HCT116 (cell line): ENCODE data around the gene GFOD2. TPM values are rescaled to one million over a fixed set of nuclear protein-coding genes. Genes with fewer than 3 reads are reported as not detected.

Experiments
- ATAC-seq: fragments of 200-7000 bp; cut with Tn5 transposase; 2 replicates; pipeline ENCODE4 v1.9.1; 2020; ENCODE audit warnings: mild to moderate bottlenecking, moderate library complexity
- BruUV-seq: library from RNA; stranded (reverse); fragments of 400-500 nt; replicated peaks from 2 replicates; lab custom pipeline; 2021; lab: Mats Ljungman, UMichigan
- CTCF ChIA-PET: fragments of 300-600 bp; sonication (Branson Sonifier 250); formaldehyde crosslinking; loops from one replicate; lab custom pipeline; 2021; ENCODE audit warnings: antibody characterized with exemption; lab: Charles Lee
- POLR2A ChIA-PET: fragments of 300-600, 350-600 bp; sonication (Branson Sonifier 250); formaldehyde crosslinking; loops from one replicate; lab custom pipeline; 2021; ENCODE audit warnings: antibody characterized with exemption; lab: Charles Lee
- RAD21 ChIA-PET, 2 experiments: fragments of 300-600 bp; sonication (Branson Sonifier 250); formaldehyde crosslinking; loops; one replicate each; lab custom pipeline; 2023; ENCODE audit warnings: low total read pairs in 2 of 2; ENCODE audit not compliant: uncharacterized antibody in 2 of 2, unreplicated experiment in 2 of 2, low non-redundant PET in 1 of 2; lab: Charles Lee
- DNase-seq: peaks from one replicate; pipeline ENCODE4 v3.0.0-alpha.2; 2010; ENCODE audit warnings: low read depth, low spot score
- H2AFZ ChIP-seq: fragments of 200-600 bp; shearing (Covaris generic), sonication (generic); 2 replicates; pipeline ENCODE4 v1.6.1; 2017; ENCODE audit warnings: low read depth, mixed run types, mixed read lengths, antibody characterized with exemption, low read length; ENCODE audit not compliant: poor library complexity, severe bottlenecking
- H3K27ac ChIP-seq: 2 replicates; pipeline ENCODE4 v1.5.1; 2012; ENCODE audit warnings: low read depth, low read length
- H3K27me3 ChIP-seq: fragments of 200-600 bp; sonication (generic); 2 replicates; pipeline ENCODE4 v1.6.1; 2016; ENCODE audit warnings: mixed run types, low read length, mixed read lengths; ENCODE audit not compliant: insufficient read depth
- H3K36me3 ChIP-seq, 2 experiments: fragments of 200-500 bp in 1 of 2; fragments of 200-600 bp in 1 of 2; sonication (Bioruptor generic) in 1 of 2; sonication (generic) in 1 of 2; 2 replicates each; pipeline versions ENCODE4 v1.5.1 to v1.6.1; 2014 to 2016; ENCODE audit warnings: low read length in 2 of 2, inconsistent platforms in 1 of 2, mixed read lengths in 1 of 2, mixed run types in 1 of 2; ENCODE audit not compliant: insufficient read depth in 2 of 2, control insufficient read depth in 1 of 2
- H3K4me1 ChIP-seq, 2 experiments: fragments of 200-600 bp in 1 of 2; sonication (generic) in 1 of 2; 2 replicates each; pipeline versions ENCODE4 v1.5.1 to v1.6.1; 2012 to 2017; ENCODE audit warnings: low read length in 2 of 2, inconsistent platforms in 1 of 2, mild to moderate bottlenecking in 1 of 2, mixed read lengths in 1 of 2, mixed run types in 1 of 2, moderate library complexity in 1 of 2; ENCODE audit not compliant: insufficient read depth in 2 of 2, control insufficient read depth in 1 of 2
- H3K4me2 ChIP-seq: fragments of 200-600 bp; sonication (generic); 2 replicates; pipeline ENCODE4 v1.6.1; 2017; ENCODE audit warnings: mixed run types, low read length, mixed read lengths
- H3K4me3 ChIP-seq, 2 experiments: fragments of 200-600 bp in 1 of 2; sonication (generic) in 1 of 2; replicated peaks in 1 of 2; 2 replicates each; pipeline ENCODE4 v1.5.1; 2011 to 2016; ENCODE audit warnings: low read length in 2 of 2, control low read depth in 1 of 2, low read depth in 1 of 2, mild to moderate bottlenecking in 1 of 2, mixed read lengths in 1 of 2, mixed run types in 1 of 2
- H3K79me2 ChIP-seq: fragments of 200-600 bp; sonication (generic); 2 replicates; pipeline ENCODE4 v1.6.1; 2017; ENCODE audit warnings: mild to moderate bottlenecking, mixed run types, low read length, moderate library complexity, mixed read lengths; ENCODE audit not compliant: insufficient read depth
- H3K9ac ChIP-seq: fragments of 200-600 bp; sonication (generic); 2 replicates; pipeline ENCODE4 v1.6.1; 2016; ENCODE audit warnings: low read length, mixed read lengths
- H3K9me2 ChIP-seq: fragments of 200-600 bp; sonication (generic), shearing (Covaris generic); 2 replicates; pipeline ENCODE4 v1.6.1; 2017; ENCODE audit warnings: mixed run types, mild to moderate bottlenecking, moderate library complexity; ENCODE audit not compliant: insufficient read depth
- H3K9me3 ChIP-seq, 2 experiments: fragments of 200-500 bp in 1 of 2; fragments of 200-600 bp in 1 of 2; sonication (Bioruptor generic) in 1 of 2; sonication (generic) in 1 of 2; 2 replicates each; pipeline ENCODE4 v1.6.1; 2014 to 2017; ENCODE audit warnings: low read length in 2 of 2, mixed read lengths in 2 of 2, inconsistent platforms in 1 of 2, low read depth in 1 of 2, mild to moderate bottlenecking in 1 of 2, mixed run types in 1 of 2, moderate library complexity in 1 of 2; ENCODE audit not compliant: control insufficient read depth in 1 of 2, insufficient read depth in 1 of 2
- H4K20me1 ChIP-seq: fragments of 200-600 bp; sonication (generic), shearing (Covaris generic); 2 replicates; pipeline ENCODE4 v1.6.1; 2017; ENCODE audit warnings: mixed run types, mild to moderate bottlenecking, moderate library complexity; ENCODE audit not compliant: insufficient read depth
- EGR1 ChIP-seq: IDR thresholded peaks from 2 replicates; pipeline ENCODE4 v1.6.1; 2012; ENCODE audit warnings: low read depth
- POLR2A ChIP-seq: IDR thresholded peaks from 2 replicates; pipeline ENCODE4 v1.7.0; 2011; ENCODE audit warnings: borderline replicate concordance; ENCODE audit not compliant: insufficient read depth, insufficient read length; ENCODE audit errors: extremely low read depth
- POLR2AphosphoS5 ChIP-seq: IDR thresholded peaks from 2 replicates; pipeline ENCODE4 v1.6.1; 2011; ENCODE audit warnings: mild to moderate bottlenecking, low read depth, low read length, moderate library complexity
- intact Hi-C: fragments of 100-400 bp; cut with micrococcal nuclease; formaldehyde crosslinking; loops from 2 replicates; pipeline ENCODE4 v1.10.0; 2022
- total RNA-seq: library from RNA; stranded (reverse); gene quantifications from one replicate; pipeline ENCODE4 v1.2.1, GENCODE V29; 2021; ENCODE audit not compliant: unreplicated experiment
- TF ChIP-seq, protein P1 (sequence below): IDR thresholded peaks from 2 replicates; pipeline ENCODE4 v1.6.1; 2012; ENCODE audit warnings: low read depth

The GFOD2 gene
- total RNA-seq, 1 experiment from 2014 or later, result 17.4 TPM

DNA sequence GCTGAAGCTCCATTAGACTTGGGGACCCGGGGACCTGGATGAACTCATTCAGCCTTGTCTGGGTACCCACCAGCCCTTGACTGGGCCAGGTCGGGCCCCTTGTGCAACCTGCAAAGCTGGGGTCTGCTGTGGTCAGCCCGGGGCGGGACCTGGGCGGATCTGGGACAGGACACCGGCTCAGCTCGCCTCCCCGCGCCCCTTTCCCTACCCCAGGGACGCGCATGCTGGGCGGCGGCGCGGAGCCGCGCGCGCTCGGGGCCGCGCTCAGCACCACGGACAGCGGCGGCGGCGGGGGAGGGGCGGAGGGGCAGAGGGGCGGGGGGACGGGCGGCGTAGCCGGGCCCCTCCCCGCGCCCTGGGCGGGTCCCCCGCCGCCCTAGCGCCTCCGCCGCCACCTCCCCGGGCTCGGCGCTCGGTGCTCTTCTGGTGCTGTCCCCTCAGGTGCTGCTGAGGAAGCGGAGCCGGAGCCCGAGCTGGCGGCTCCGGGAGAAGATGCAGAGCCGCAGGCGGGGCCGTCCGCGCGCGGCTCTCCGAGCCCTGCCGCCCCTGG lies 66.5 kb downstream of the GFOD2 start:
- RAD21 ChIA-PET, result no interaction called here
- H3K4me2 ChIP-seq, result peak overlapping the region; percentile 90
- POLR2A ChIA-PET, result no interaction called here

More for the DNA sequence above, 66.5 kb downstream of the GFOD2 start:
- CTCF ChIA-PET, result interaction anchor here (1.9 kb wide), 1 partner anchor 131 kb away, joined by 4 read pairs; no protein-coding TSS in a partner anchor
- peaks cover 0 to 4% of the 10 kb centered on the region in 2 experiments; a peak in 1 of 4 replicates for H3K4me1 ChIP-seq
- DNase-seq, result peak; percentile 26
- H3K4me3 ChIP-seq, result peak overlapping the region; percentile 79 to 90
- H3K9me3 ChIP-seq, result no peaks in the 10 kb centered on the region
- no peaks in the 10 kb centered on the region for H3K27me3 ChIP-seq
- intact Hi-C loops, result no loop called here
- H3K79me2 ChIP-seq, result peaks cover 2% of the 10 kb centered on the region; the same call in 1 of the 2 replicates
- no peaks in the 10 kb centered on the region for H4K20me1 ChIP-seq
- no peaks in the 10 kb centered on the region for H3K9me2 ChIP-seq
- peak overlapping the region; percentile 70; the same call in 1 of the 2 replicates for H3K27ac ChIP-seq
- TF ChIP-seq POLR2A (no peak), POLR2AphosphoS5 (peak; percentile 57), EGR1 (no peak)
- TF ChIP-seq, protein P1, sequence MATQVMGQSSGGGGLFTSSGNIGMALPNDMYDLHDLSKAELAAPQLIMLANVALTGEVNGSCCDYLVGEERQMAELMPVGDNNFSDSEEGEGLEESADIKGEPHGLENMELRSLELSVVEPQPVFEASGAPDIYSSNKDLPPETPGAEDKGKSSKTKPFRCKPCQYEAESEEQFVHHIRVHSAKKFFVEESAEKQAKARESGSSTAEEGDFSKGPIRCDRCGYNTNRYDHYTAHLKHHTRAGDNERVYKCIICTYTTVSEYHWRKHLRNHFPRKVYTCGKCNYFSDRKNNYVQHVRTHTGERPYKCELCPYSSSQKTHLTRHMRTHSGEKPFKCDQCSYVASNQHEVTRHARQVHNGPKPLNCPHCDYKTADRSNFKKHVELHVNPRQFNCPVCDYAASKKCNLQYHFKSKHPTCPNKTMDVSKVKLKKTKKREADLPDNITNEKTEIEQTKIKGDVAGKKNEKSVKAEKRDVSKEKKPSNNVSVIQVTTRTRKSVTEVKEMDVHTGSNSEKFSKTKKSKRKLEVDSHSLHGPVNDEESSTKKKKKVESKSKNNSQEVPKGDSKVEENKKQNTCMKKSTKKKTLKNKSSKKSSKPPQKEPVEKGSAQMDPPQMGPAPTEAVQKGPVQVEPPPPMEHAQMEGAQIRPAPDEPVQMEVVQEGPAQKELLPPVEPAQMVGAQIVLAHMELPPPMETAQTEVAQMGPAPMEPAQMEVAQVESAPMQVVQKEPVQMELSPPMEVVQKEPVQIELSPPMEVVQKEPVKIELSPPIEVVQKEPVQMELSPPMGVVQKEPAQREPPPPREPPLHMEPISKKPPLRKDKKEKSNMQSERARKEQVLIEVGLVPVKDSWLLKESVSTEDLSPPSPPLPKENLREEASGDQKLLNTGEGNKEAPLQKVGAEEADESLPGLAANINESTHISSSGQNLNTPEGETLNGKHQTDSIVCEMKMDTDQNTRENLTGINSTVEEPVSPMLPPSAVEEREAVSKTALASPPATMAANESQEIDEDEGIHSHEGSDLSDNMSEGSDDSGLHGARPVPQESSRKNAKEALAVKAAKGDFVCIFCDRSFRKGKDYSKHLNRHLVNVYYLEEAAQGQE, result peak; percentile 69
- peak; percentile 86 for ATAC-seq
- H3K9ac ChIP-seq, result peak overlapping the region; percentile 81
- no peak overlapping the region for H2AFZ ChIP-seq
- H3K36me3 ChIP-seq, result peaks cover 0 to 5% of the 10 kb centered on the region in 2 experiments; a peak in 1 of 4 replicates
- no TSS peak for BruUV-seq
